GM23338 (cell line): Measurements from ENCODE around the gene BICC1. TPM values are rescaled to one million over a fixed set of nuclear protein-coding genes. Genes with fewer than 3 reads are reported as not detected.

Source experiments
- ATAC-seq: fragments of 200-7000 bp; cut with Tn5 transposase; 3 replicates; pipeline ENCODE4 v1.9.1; 2020
- DNase-seq: peaks from one replicate; pipeline ENCODE4 v3.0.0-alpha.2; 2015; ENCODE audit warnings: low spot score
- H2AFZ ChIP-seq: fragments of 200-600 bp; sonication (generic); 2 replicates; pipeline ENCODE4 v1.8.0; 2016; ENCODE audit warnings: antibody characterized with exemption, mild to moderate bottlenecking, moderate library complexity
- H3F3A ChIP-seq: fragments of 200-600 bp; sonication (generic); replicated peaks from 2 replicates; pipeline ENCODE4 v1.8.0; 2017; ENCODE audit warnings: antibody characterized with exemption, mixed run types, low read depth
- H3K27ac ChIP-seq: fragments of 200-600 bp; sonication (generic); 2 replicates; pipeline ENCODE4 v1.6.1; 2016; ENCODE audit warnings: low read depth
- H3K27me3 ChIP-seq: fragments of 200-600 bp; sonication (generic); 2 replicates; pipeline ENCODE4 v1.8.0; 2016; ENCODE audit warnings: mild to moderate bottlenecking, mixed run types, moderate library complexity; ENCODE audit not compliant: insufficient read depth
- H3K36me3 ChIP-seq: fragments of 200-600 bp; sonication (generic); 2 replicates; pipeline ENCODE4 v1.8.0; 2016; ENCODE audit warnings: mild to moderate bottlenecking; ENCODE audit not compliant: insufficient read depth
- H3K4me1 ChIP-seq: fragments of 200-600 bp; sonication (generic); 2 replicates; pipeline ENCODE4 v1.8.0; 2016; ENCODE audit warnings: mild to moderate bottlenecking, moderate library complexity; ENCODE audit not compliant: insufficient read depth
- H3K4me2 ChIP-seq: fragments of 200-600 bp; sonication (generic); 2 replicates; pipeline ENCODE4 v1.7.1; 2017; ENCODE audit warnings: mixed run types
- H3K4me3 ChIP-seq: fragments of 200-600 bp; sonication (generic); 2 replicates; pipeline ENCODE4 v1.6.1; 2016; ENCODE audit warnings: mixed run types
- H3K79me2 ChIP-seq: fragments of 200-600 bp; sonication (generic); replicated peaks from 2 replicates; pipeline ENCODE4 v1.8.0; 2017; ENCODE audit warnings: mild to moderate bottlenecking; ENCODE audit not compliant: insufficient read depth
- H3K9me2 ChIP-seq: fragments of 200-600 bp; sonication (generic); 2 replicates; pipeline ENCODE4 v1.8.0; 2017; ENCODE audit not compliant: insufficient read depth
- H4K20me1 ChIP-seq: fragments of 200-600 bp; sonication (generic); replicated peaks from 2 replicates; pipeline ENCODE4 v1.8.0; 2017; ENCODE audit warnings: mild to moderate bottlenecking; ENCODE audit not compliant: insufficient read depth
- H3K27ac Mint-ChIP-seq: 2 replicates; pipeline ENCODE4 v1.8.0; 2020; ENCODE audit warnings: inconsistent platforms, mild to moderate bottlenecking, moderate library complexity, mixed read lengths
- H3K27me3 Mint-ChIP-seq: 3 replicates; pipeline ENCODE4 v1.8.0; 2022; ENCODE audit warnings: low read depth, mild to moderate bottlenecking, moderate library complexity, mixed read lengths, inconsistent platforms; ENCODE audit not compliant: insufficient read depth, poor library complexity
- H3K36me3 Mint-ChIP-seq: 3 replicates; pipeline ENCODE4 v1.8.0; 2021; ENCODE audit warnings: low read depth, mild to moderate bottlenecking, inconsistent platforms, moderate library complexity, mixed read lengths
- H3K4me1 Mint-ChIP-seq: 3 replicates; pipeline ENCODE4 v1.8.0; 2020; ENCODE audit warnings: mild to moderate bottlenecking, inconsistent platforms, mixed read lengths
- H3K4me3 Mint-ChIP-seq: 3 replicates; pipeline ENCODE4 v1.8.0; 2021; ENCODE audit warnings: moderate library complexity, mild to moderate bottlenecking, inconsistent platforms, mixed read lengths
- H3K9me3 Mint-ChIP-seq: 3 replicates; pipeline ENCODE4 v1.8.0; 2020; ENCODE audit warnings: moderate library complexity, mild to moderate bottlenecking, inconsistent platforms, mixed read lengths
- CREB1 ChIP-seq: fragments of 250-450 bp; sonication (Bioruptor Pico); IDR thresholded peaks from 2 replicates; pipeline ENCODE4 v1.5.0; 2020; ENCODE audit warnings: low read depth, mild to moderate bottlenecking, moderate library complexity
- EZH2 ChIP-seq: fragments of 200-600 bp; sonication (generic); IDR thresholded peaks from one replicate; pipeline ENCODE4 v1.8.0; 2017; ENCODE audit warnings: antibody characterized with exemption, mild to moderate bottlenecking, low read depth; ENCODE audit not compliant: unreplicated experiment
- EZH2phosphoT487 ChIP-seq: fragments of 200-600 bp; sonication (generic); IDR thresholded peaks from one replicate; pipeline ENCODE4 v1.8.1; 2018; ENCODE audit warnings: antibody characterized with exemption; ENCODE audit not compliant: unreplicated experiment
- JUNB ChIP-seq: IDR thresholded peaks from one replicate; pipeline ENCODE4 v1.6.1; 2016; ENCODE audit warnings: antibody characterized with exemption; ENCODE audit not compliant: unreplicated experiment
- NANOG ChIP-seq: IDR thresholded peaks from 2 replicates; pipeline ENCODE4 v1.6.1; 2016; ENCODE audit warnings: antibody characterized with exemption, borderline replicate concordance
- POLR2AphosphoS5 ChIP-seq: IDR thresholded peaks from 2 replicates; pipeline ENCODE4 v1.6.1; 2016; ENCODE audit warnings: antibody characterized with exemption, low read depth
- STAT1 ChIP-seq: IDR thresholded peaks from one replicate; pipeline ENCODE4 v1.6.1; 2016; ENCODE audit warnings: antibody characterized with exemption; ENCODE audit not compliant: unreplicated experiment
- ZNF114 ChIP-seq: fragments of 250-450 bp; sonication (Bioruptor Pico); IDR thresholded peaks from 2 replicates; pipeline ENCODE4 v1.5.0; 2020; ENCODE audit warnings: mild to moderate bottlenecking, moderate library complexity
- ZNF331 ChIP-seq: fragments of 250-450 bp; sonication (Bioruptor Pico); IDR thresholded peaks from 2 replicates; pipeline ENCODE4 v1.5.0; 2020; ENCODE audit warnings: low read depth, mild to moderate bottlenecking, moderate library complexity
- ZNF462 ChIP-seq: fragments of 250-450 bp; sonication (Bioruptor Pico); IDR thresholded peaks from 2 replicates; pipeline ENCODE4 v1.5.0; 2020; ENCODE audit warnings: mild to moderate bottlenecking, moderate library complexity
- polyA plus RNA-seq: library from polyadenylated mRNA; unstranded; fragments of >200 nt; fragmentation: Nextera tagmentation; extraction: Ambion mirVana; gene quantifications from 2 replicates; pipeline ENCODE4 v1.2.1, GENCODE V29; 2016
- total RNA-seq: library from RNA; depleted of rRNA; stranded (reverse); fragments of >200 nt; shearing (Covaris generic); gene quantifications from 2 replicates; pipeline ENCODE4 v1.2.3, GENCODE V29; 2014
- TF ChIP-seq, protein P1 (sequence below), 2 experiments: fragments of 200-600 bp in 1 of 2; sonication (generic) in 1 of 2; conservative IDR thresholded peaks; 2 replicates each; pipeline versions ENCODE4 v1.5.1 to v1.6.1; 2016 to 2017; ENCODE audit warnings: antibody characterized with exemption in 2 of 2, low read depth in 2 of 2, mild to moderate bottlenecking in 2 of 2, moderate library complexity in 1 of 2
- TF ChIP-seq, protein P2 (sequence below): IDR thresholded peaks from one replicate; pipeline ENCODE4 v1.6.1; 2018; ENCODE audit warnings: antibody characterized with exemption; ENCODE audit not compliant: unreplicated experiment
- TF ChIP-seq, protein P3 (sequence below): IDR thresholded peaks from 2 replicates; pipeline ENCODE4 v1.6.1; 2016; ENCODE audit warnings: antibody characterized with exemption

The BICC1 gene
- total and polyA plus RNA-seq, 2 experiments from 2014 or later = 1.3 to 2.2 TPM

- Histone ChIP-seq H3K36me3 (no peaks in the 10 kb centered on the region), H3F3A (no peaks in the 10 kb centered on the region), H2AFZ (no peak overlapping the region), H3K4me3 (no peak overlapping the region), H3K79me2 (no peaks in the 10 kb centered on the region), H3K27me3 (no peaks in the 10 kb centered on the region), H4K20me1 (no peaks in the 10 kb centered on the region), H3K4me2 (no peak overlapping the region), H3K4me1 (no peaks in the 10 kb centered on the region), H3K9me2 (no peaks in the 10 kb centered on the region), H3K27ac (no peak overlapping the region)
- no peak overlapping the region for H3K4me3 Mint-ChIP-seq
- no peak overlapping the region; the same call in 1 of the 2 replicates for H3K27ac Mint-ChIP-seq
- no peaks in the 10 kb centered on the region for H3K9me3 Mint-ChIP-seq
- no peaks in the 10 kb centered on the region for H3K27me3 Mint-ChIP-seq
- no peak for DNase-seq
- no peaks in the 10 kb centered on the region for H3K4me1 Mint-ChIP-seq
- ATAC-seq = no peak
- TF ChIP-seq EZH2phosphoT487 (no peak), ZNF462 (CRISPR knock-in tag) (no peak), ZNF114 (CRISPR knock-in tag) (no peak), ZNF331 (CRISPR knock-in tag) (no peak), CREB1 (no peak), NANOG (no peak), JUNB (no peak), STAT1 (no peak), EZH2 (no peak), POLR2AphosphoS5 (no peak)
- TF ChIP-seq, protein P1, sequence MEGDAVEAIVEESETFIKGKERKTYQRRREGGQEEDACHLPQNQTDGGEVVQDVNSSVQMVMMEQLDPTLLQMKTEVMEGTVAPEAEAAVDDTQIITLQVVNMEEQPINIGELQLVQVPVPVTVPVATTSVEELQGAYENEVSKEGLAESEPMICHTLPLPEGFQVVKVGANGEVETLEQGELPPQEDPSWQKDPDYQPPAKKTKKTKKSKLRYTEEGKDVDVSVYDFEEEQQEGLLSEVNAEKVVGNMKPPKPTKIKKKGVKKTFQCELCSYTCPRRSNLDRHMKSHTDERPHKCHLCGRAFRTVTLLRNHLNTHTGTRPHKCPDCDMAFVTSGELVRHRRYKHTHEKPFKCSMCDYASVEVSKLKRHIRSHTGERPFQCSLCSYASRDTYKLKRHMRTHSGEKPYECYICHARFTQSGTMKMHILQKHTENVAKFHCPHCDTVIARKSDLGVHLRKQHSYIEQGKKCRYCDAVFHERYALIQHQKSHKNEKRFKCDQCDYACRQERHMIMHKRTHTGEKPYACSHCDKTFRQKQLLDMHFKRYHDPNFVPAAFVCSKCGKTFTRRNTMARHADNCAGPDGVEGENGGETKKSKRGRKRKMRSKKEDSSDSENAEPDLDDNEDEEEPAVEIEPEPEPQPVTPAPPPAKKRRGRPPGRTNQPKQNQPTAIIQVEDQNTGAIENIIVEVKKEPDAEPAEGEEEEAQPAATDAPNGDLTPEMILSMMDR (conservative IDR thresholded peaks at IDR 0.05; ENCODE audit: low read depth in 2 of 2) = no peak
- TF ChIP-seq, protein P2, sequence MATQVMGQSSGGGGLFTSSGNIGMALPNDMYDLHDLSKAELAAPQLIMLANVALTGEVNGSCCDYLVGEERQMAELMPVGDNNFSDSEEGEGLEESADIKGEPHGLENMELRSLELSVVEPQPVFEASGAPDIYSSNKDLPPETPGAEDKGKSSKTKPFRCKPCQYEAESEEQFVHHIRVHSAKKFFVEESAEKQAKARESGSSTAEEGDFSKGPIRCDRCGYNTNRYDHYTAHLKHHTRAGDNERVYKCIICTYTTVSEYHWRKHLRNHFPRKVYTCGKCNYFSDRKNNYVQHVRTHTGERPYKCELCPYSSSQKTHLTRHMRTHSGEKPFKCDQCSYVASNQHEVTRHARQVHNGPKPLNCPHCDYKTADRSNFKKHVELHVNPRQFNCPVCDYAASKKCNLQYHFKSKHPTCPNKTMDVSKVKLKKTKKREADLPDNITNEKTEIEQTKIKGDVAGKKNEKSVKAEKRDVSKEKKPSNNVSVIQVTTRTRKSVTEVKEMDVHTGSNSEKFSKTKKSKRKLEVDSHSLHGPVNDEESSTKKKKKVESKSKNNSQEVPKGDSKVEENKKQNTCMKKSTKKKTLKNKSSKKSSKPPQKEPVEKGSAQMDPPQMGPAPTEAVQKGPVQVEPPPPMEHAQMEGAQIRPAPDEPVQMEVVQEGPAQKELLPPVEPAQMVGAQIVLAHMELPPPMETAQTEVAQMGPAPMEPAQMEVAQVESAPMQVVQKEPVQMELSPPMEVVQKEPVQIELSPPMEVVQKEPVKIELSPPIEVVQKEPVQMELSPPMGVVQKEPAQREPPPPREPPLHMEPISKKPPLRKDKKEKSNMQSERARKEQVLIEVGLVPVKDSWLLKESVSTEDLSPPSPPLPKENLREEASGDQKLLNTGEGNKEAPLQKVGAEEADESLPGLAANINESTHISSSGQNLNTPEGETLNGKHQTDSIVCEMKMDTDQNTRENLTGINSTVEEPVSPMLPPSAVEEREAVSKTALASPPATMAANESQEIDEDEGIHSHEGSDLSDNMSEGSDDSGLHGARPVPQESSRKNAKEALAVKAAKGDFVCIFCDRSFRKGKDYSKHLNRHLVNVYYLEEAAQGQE = no peak
- TF ChIP-seq, protein P3, sequence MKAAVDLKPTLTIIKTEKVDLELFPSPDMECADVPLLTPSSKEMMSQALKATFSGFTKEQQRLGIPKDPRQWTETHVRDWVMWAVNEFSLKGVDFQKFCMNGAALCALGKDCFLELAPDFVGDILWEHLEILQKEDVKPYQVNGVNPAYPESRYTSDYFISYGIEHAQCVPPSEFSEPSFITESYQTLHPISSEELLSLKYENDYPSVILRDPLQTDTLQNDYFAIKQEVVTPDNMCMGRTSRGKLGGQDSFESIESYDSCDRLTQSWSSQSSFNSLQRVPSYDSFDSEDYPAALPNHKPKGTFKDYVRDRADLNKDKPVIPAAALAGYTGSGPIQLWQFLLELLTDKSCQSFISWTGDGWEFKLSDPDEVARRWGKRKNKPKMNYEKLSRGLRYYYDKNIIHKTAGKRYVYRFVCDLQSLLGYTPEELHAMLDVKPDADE = no peak
- H3K36me3 Mint-ChIP-seq = no peaks in the 10 kb centered on the region
Measured at GRCh38 chr10:58785354-58785753, 272.7 kb downstream of the BICC1 start.
